GM12892 (cell line): ENCODE results near the gene ZNF487.

ENCODE experiments used
- POLR2A ChIP-seq: IDR thresholded peaks from 2 replicates; pipeline ENCODE4 v1.6.1; 2011; ENCODE audit warnings: low read depth, low read length, control low read depth
- POLR2AphosphoS5 ChIP-seq: IDR thresholded peaks from 2 replicates; pipeline ENCODE4 v1.6.1; 2011; ENCODE audit warnings: low read depth, low read length, control low read depth

DNA sequence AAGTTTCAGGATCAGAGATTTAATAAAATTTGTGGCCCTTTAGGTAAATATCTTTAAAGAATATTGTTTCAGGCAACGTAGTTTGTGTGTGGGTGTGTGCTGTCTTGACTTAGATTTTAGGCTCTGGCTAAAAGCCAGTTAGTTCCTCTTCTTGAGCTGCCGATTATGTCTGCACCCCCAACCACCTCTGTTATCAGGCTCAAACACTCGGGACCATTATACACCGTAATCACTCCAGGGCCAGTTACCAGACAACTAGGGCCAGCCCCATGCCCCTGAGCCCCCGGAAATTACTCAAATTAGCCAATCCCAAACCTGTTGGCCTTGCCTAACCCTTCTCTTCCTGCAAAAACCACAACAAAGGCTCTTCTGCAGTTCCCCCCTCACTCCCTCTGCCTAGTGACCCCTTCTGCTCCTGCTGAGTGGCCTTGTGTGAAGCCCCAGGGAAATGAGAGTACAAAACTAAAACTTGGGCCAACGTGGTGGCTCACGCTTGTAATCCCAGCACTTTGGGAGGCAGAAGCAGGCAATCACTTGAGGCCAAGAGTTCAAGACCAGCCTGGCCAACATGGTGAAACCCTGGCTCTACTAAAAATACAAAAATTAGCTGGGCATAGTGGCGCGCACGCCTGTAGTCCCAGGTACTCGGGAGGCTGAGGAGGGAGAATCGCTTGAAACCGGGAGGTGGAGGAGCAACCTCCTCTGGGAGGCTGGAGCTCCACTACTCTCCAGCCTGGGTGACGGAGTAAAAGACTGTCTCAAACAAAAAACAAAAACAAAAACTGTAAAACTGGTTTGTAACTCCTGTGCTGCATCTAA, 18.8 kb upstream of the ZNF487 start:
- TF ChIP-seq POLR2A (no peak), POLR2AphosphoS5 (no peak)
